HG03025 (cell line): ENCODE results near the gene AGAP6.
A peak's percentile ranks its signal among the peaks of the same experiment; 100 is the strongest.
"Not testable (repeated sequence)": the region's sequence is repeated elsewhere in the genome, so short reads cannot be mapped to it uniquely, and the experiment has no call there.

ENCODE experiments used
- ATAC-seq: cut with Tn5 transposase; IDR thresholded peaks from one replicate; pipeline ENCODE4 v1.9.1; 2021; ENCODE audit warnings: mild to moderate bottlenecking, moderate library complexity; ENCODE audit not compliant: unreplicated experiment, low FRiP score

The AGAP6 gene

DNA sequence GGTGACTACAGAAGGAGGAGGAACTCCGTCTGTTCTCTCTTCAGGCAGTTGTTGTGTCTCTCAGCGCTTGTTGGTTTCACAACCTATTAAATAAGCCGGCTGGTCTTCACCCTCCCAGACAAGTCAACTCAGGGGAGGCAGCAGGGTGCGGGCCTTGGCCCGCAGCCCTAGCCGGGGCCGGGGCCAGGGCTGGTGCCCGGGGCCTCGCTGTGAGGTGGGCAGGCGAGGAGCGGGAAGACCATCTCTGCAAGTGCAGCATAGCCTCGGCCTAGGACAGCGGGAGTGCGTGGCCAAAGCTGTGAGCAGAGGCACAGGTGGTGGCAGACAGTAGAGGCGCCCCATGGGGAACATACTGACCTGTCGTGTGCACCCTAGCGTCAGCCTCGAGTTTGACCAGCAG, at the start of gene AGAP6:
TSS of gene AGAP6 (plus strand) at position 31 of the 400 bp plus-strand sequence. CDS start at position 341, 310 bp downstream.
- ATAC-seq: not testable (repeated sequence)

DNA sequence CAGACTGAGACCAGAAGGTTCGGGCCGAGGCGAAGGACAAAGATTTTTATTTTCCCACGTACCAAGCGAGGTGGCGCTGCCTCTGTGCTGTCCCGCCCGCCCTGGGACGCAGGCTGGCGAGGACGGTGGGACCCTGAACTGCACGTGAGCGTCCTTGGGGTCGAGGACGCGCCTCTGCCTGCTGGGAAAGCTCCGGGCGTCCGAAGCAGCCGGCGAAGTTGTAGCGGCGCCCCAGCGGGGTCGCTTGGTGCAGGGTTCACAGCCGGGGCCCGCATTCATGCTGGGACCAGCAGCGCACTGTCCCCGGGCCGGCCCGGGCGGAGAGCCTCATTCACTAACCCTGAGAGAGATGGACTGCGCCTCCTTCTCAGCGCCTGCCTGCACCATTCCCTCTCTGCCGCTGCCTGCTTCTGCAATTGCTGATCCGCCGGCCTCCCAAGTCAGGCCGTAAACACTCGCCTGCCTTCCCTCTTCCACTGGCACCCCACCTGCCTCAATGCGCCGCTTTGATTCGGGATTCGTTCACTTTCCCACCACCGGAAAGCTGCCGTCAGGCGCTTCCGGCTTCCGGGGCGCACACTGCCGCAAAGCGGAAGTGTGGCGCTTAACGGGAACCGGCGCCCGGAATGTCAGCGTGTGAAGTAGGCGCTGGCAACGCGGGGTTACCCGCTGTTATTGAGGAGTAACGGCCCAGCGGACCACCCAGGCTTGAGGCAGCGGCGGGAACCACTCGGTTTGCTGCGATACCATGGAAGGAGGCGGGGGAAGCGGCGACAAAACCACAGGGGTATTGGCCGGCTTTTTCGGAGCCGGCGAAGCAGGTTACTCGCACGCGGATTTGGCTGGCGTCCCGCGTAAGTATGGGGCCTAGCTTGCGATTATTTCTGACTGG, 46.5 kb upstream of the AGAP6 start, which contains the start of the genes PARG and TIMM23B:
TSS of gene PARG (minus strand) at position 581 of the 892 bp plus-strand sequence. CDS start at position 279, 302 bp downstream.
TSS of gene TIMM23B (plus strand) at position 607 of the 892 bp plus-strand sequence. CDS start at position 749, 142 bp downstream.
- ATAC-seq: peak; percentile 64

DNA sequence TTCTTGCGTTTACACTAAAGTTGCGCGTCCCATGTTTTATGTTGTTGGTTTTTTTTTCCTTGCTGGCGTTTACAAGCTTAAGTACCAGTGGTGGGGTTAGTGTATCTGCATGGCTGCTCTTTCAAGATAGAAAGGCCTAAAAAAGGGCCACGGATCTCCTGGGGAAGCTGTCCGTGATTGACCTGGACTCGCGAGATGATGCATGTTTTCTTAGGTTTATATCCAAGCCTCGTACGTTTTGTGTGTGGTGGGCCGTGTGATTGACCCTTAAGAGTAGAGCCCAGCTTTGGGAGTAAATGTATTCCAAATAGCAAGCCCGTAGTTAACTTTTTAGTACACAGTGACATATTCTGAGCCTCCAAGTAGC, 45.9 kb upstream of the AGAP6 start:
- ATAC-seq: peak; percentile 7

DNA sequence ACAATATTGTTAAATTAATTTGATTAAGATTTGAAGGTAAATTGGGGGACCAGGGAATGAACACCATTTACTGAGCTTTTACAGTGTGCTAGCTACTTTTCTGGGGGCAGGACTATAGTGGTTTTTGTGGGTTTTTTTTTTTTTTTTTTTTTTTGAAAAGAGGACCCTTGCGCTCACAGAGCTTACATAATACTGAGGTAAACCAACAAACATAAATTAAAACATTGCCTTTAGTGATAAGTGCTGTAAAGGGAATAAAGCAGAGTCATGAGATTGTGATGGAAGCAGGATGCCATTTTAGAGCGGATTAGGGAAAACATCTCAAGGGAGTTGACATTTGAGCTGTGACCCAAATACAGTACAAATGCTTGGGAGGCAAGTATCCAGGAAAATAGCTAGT, 44.6 kb upstream of the AGAP6 start:
- ATAC-seq: not testable (repeated sequence)

DNA sequence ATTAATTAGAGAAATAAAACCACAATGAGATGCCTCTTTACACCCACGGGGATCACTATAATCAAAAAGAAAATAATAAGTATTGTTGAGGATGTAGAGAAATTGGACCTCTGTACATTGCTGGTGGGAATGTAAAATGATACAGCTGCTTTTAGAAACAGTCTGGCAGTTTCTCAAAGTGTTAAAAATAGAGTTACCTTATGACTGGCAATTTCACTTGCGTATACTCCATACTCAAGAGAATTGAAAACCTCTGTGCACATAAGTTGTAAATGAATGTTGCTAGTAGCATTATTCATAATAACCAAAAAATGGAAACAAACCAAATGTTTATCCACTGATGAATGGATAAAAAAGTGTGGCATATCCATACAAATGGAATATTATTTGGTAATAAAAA, 40.1 kb upstream of the AGAP6 start:
- peak; percentile 57 for ATAC-seq

DNA sequence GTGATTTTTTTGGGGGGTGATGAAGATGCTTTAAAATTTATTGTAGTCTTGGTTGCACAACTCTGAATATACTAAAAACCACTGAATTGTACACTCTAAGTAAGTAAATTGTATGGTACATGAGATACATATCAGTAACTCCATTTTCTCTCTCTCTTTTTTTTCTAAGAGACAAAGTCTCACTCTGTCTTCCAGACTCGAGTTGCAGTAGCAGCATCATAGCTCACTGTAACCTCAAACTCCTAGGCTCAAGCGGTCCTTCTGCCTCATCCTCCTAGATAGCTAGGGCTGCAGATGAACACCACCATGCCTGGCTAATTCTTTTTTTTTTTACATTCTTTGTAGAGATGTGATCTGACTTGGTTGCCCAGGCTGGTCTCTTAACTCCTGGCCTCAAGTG, 39.5 kb upstream of the AGAP6 start:
- ATAC-seq: not testable (repeated sequence)

DNA sequence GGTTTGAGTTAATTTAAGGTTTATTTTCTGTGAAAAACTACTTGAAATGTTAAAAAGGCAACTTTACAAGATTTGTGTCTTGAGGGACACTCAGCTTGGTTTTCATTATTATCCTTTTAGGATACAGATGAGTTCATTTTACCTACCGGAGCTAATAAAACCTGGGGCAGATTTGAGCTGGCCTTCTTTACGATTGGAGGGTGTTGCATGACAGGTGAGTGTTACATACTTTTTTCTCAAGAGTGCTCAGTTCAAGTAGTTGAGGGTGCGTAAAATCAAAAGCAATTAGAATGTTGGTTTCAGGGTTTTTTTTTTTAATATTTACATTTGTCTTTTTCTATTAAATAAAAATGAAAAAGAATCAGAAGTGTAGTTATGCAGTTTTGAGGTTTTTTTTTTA, 36.2 kb upstream of the AGAP6 start:
- ATAC-seq: not testable (repeated sequence)

DNA sequence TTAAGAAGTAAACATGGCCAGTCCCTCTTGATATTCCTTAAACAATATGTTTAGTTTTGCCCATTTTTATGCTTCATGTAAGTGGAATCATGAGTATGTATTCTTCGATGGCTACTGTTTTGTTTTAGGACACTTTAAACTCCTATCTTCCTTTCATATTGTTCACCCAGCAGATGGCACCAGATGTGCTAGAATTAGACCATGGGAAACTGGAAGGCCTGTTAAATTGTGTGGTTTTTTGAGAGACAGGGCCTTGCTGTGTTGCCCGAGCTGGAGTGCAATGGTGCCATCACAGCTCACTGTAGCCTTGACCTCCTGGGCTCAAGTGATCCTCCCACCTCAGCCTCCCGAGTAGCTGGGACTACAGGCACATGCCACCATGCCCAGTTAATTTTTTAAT, 35.1 kb upstream of the AGAP6 start:
- ATAC-seq: not testable (repeated sequence)

DNA sequence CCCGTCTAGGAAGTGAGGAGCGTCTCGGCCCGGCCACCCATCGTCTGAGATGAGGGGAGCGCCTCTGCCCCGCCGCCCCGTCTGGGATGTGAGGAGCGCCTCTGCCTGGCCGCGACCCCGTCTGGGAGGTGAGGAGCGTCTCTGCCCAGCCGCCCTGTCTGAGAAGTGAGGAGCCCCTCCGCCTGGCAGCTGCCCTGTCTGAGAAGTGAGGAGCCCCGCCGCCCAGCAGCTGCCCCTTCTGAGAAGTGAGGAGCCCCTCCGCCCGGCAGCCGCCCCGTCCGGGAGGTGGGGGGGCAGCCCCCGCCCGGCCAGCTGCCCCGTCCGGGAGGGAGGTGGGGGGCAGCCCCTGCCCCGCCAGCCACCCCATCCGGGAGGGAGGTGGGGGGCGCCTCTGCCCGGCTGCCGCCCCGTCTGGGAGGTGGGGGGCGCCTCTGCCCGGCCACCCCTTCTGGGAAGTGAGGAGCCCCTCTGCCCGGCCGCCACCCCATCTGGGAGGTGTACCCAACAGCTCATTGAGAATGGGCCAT, 17.8 kb upstream of the AGAP6 start:
- not testable (repeated sequence) for ATAC-seq

DNA sequence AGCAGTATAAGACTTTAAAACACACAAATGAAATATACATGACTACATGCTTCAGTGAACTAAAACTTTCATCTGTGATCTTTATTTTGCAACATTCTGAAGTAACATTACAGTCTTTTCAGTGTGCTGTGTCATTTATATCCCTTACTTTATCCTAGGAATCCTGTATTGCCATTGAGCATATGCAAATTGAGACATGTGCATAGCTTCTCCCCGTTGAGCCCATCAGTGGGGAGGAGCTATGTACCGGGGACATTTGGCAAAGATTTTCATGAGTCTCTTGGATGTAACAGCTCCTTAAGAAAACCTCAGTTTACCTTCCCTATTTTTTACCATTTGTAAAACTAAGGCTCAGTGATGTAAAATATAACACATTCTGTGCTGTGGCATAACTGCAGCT, 16.7 kb upstream of the AGAP6 start:
- not testable (repeated sequence) for ATAC-seq

DNA sequence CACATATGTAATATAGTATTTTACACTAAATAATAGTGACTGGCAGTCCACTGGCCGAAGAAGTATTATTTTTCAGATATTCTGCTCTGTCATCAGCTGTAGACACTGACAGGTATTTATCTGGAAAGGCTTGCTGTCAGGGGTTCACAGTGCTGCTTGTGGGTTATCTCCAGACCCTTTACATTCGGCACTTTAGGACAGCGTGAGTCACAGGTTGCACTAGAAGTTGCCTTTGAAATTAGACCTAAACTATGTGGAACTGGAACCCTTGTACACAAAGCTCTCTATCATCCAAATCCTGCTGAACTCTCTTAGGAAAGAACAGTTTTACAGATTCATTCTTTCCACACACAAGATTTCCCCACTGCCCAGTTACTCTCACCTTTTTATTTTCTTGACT, 16.1 kb upstream of the AGAP6 start:
- ATAC-seq: not testable (repeated sequence)

DNA sequence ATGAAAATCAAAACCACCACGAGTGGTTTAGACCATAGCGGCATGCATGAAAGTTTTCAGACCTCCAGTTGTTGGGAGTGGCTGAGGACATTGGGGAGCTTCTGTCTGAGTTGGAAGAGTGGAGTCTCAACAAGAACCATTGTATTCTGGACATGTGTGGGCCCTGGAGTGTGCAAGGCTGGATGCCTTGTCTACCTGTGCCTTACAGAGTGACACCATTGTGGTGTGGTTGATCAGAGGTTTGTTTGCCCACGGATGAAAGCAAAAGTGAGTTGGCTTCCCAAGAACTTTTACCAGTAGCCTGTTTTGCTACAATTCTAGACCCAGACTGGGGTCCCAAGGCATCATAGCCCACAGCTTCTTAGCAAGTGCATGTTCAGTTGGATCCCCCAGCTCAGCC, 10.4 kb upstream of the AGAP6 start:
- not testable (repeated sequence) for ATAC-seq

DNA sequence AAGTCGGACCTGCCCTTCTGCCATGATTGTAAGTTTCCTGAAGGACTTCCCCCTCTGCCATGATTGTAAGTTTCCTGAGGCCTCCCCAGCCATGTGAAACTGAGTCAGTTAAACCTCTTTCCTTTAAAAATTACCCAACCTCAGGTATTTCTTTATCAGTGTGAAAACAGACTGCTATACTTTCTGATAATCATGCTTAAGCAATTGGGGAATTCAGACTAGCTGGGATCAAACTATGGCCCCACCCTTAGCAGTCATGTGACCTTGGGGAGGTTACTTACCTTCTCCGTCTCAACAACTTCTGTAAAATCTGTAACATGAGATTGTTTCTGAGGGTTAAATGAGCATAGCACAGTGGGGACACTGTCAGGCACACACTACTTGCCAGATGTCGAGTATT, 999 bp upstream of the AGAP6 start:
- ATAC-seq: not testable (repeated sequence)

DNA sequence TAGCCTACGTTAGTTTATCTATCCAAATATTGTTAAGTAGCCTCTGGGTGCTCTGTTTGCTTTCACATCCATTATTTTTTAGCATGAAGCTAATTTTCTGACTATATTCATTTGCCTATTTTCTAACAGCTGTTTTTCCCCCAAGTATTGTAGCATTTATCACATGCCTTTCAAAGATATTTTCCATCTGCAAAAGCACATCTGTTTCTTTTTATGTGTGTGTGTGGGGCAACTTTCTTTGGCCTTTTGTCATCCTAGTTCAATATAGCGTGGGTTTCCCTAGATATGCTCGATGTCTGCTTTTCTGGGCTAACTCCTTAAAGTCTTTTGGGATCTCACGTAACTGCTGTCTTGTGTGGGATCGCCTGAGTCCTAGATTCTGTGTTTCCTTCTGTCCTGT, 7.1 kb downstream of the AGAP6 start:
- not testable (repeated sequence) for ATAC-seq

DNA sequence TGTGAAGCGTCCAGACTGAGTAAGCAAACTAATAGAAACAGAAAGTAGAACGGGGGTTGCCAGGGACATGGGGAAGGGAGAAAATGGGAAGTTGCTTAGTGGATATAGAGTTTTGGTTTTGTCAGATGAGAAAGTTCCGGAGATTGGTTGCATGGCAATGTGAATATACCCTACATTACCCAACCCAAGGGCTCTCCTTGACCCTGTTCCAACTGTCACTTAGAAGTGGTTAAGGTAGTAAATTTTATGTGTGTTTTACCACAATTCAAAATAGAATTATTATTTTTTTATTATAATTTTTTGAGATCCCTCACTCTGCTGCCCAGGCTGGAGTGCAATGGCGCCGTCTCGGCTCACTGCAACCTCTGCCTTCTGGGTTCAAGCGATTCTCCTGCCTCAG, 25.8 kb downstream of the AGAP6 start:
- not testable (repeated sequence) for ATAC-seq

DNA sequence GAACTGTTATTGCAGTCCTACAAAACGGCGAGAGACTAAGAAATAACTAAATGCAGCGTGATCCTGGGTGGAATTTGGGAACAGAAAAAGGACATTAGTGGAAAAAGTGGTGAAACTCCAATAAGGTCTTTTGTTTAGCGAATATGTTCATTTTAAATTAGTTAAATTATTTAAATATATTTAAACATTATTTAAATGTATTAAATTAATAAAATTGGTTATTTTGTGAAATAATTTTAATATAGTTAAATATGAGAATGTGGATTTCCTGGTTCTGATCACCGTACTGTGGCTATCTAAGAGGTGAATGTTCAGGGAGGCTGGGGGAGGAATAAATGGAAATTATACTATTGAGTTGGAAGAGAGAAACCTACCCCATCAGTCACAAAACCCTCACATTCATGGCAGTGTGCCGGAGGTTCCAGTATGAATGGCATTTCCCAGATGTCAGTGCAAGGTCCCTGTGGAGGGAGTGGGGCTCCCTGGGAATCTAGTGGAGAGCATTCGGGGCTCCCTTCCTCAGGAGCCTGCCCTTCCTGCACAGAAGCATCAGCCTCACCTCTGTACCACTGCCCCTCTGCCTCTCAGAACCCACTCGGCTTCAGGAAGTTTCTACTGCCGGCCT, 27.5 kb downstream of the AGAP6 start:
- not testable (repeated sequence) for ATAC-seq

DNA sequence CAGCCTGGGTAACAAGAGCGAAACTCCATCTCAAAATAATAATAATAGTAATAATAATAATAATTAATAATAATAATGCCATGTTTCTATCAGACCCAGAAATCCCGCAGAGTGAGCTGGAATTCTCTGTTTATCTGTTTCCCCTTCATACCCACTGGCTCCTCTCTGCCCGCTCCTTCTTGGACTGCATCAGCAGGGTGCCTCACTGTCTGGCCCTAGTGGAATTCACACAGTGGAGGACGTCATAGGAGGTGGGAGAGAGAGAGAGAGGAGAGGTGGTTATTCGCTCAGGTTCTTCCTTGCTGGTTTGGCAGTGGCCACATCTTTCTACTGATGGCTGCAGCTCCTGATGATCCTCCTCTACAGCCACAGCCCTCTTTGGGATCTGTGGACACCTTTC, 28.7 kb downstream of the AGAP6 start:
- ATAC-seq: not testable (repeated sequence)

DNA sequence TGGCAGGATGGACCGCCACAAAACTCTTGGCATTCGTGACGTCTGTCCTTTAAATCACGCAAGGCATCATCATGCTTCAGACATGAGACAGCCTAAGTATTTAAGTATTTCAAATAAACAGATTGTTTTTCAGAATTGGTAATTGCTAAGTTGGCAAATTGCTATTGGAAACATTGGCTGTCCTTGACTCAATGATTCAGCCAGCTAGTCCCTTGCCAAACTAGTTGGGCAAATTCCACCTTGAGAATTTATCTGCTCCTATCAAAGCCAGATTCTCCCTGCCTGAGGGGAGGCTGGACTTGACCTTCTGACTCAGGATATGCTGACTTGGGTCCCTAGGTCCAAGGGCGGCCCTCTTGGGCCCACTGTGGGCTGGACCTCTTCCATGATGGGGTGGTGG, 29.4 kb downstream of the AGAP6 start:
- ATAC-seq: not testable (repeated sequence)

DNA sequence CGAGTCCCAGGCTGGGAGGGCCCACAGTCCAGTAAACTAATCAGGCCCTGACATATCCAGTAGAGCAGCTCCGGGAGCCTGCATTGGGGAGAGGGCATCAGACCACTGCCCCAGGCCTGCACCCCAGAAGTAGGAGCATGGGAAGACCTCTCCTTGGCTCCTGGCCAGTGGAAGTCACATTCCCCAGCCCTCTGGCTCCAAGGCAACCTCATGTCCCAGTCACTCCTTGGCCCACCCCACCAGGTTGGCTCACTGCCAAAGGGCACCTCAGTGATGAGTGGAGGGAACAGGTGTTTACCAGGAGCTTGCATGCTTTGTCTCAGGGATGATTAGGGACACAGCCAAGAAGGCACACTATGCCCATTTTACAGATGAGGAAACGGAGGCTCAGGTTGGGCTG, 31.1 kb downstream of the AGAP6 start:
- not testable (repeated sequence) for ATAC-seq

DNA sequence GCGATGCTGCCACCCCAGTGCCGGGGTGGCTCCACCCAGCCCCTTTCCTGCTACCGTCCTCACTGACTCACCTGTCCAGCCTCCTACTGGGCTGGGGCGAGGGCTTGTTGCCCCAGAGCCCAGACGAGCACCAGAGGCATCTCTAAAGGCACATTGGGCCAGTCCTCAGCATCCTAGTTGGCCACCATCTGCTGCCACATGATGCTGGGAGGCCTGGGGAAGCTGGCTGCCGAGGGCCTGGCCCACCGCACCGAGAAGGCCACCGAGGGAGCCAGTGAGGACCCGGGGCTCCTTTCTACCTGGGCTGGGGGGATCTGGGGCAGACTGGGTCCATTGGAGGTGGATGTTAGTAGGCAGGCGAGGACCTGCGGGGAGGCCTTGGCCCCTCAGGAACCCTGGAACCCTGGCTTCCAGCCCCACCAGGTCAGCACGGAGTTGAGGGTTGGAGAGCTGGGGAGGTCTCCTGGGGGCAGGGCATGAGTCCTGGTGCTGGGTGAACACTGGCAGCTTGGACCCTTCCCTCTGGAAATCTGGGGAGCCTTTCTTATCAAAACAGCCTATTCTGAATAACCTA, 32.3 kb downstream of the AGAP6 start:
- not testable (repeated sequence) for ATAC-seq

DNA sequence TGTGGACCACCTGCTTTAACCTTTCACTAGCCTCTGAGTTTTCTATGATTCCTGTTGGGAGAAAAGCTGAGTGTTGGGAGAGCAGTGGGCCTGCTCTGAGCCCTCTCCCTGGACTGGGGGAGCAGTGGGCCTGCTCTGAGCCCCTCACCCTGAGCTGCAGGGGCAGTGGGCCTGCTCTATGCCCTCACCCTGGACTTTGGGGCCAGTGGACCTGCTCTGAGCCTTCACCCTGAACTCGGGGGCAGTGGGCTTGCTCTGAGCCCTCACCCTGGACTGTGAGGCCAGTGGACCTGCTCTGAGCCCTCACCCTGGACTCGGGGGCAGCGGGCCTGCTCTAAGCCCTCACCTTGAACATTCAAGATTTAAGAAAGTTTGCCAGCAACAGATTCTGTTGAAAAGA, 33.4 kb downstream of the AGAP6 start:
- ATAC-seq: no peak
